ENCODE results near the gene MOV10L1. TPM values are rescaled to one million over a fixed set of nuclear protein-coding genes. Genes with fewer than 3 reads are reported as not detected.
A peak's percentile ranks its signal among the peaks of the same experiment; 100 is the strongest.

Gene MOV10L1
- total and polyA plus RNA-seq, 4 donors = 0.27 to 11.9 (median 0.43) TPM

DNA sequence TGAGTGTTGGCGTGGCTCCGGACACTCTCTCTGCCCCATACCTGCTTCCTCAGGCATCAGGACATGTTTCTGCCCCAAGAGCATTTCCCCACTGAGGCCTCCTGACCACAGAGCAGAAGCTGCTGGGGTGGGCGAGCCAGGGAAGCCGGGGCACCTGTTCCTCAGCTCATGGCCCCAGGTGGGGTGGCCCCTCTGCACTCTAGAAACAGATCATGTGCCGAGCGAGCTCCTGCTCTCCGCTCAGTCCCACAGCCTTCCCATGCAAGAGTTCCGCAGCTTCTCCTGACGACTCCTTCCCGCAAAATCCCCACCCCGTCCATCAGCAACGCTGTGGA, 58.3 kb downstream of the MOV10L1 start:
- WGBS, 2 donors = 63 to 86% methylated on average over 12 of the region's 12 CpGs
- H3K27me3 ChIP-seq (ENCODE audit: control insufficient read depth in 3 of 3, insufficient read depth in 3 of 3, low read length in 2 of 3) = no peaks in the 10 kb centered on the region
- no peaks in the 10 kb centered on the region for H3K36me3 ChIP-seq (ENCODE audit: control insufficient read depth in 4 of 4, insufficient read depth in 4 of 4, low read length in 4 of 4)
- H3K4me1 ChIP-seq (ENCODE audit: control insufficient read depth in 5 of 5, insufficient read depth in 5 of 5, low read length in 5 of 5) = peaks cover 0 to 17% (median 2%) of the 10 kb centered on the region in 5 donors
- no peak for ATAC-seq (ENCODE audit: insufficient read depth, low FRiP score)
- H3K9me3 ChIP-seq (ENCODE audit: control insufficient read depth in 4 of 4, insufficient read depth in 3 of 4, low read length in 3 of 4) = no peaks in the 10 kb centered on the region
- H3K27ac ChIP-seq (ENCODE audit: low read depth in 1 of 2, low read length in 1 of 2) = no peak overlapping the region
- no peak for DNase-seq
- no peak overlapping the region for H3K9ac ChIP-seq (ENCODE audit: insufficient read depth in 1 of 2, low read length in 2 of 2)
- TF ChIP-seq, protein P1, sequence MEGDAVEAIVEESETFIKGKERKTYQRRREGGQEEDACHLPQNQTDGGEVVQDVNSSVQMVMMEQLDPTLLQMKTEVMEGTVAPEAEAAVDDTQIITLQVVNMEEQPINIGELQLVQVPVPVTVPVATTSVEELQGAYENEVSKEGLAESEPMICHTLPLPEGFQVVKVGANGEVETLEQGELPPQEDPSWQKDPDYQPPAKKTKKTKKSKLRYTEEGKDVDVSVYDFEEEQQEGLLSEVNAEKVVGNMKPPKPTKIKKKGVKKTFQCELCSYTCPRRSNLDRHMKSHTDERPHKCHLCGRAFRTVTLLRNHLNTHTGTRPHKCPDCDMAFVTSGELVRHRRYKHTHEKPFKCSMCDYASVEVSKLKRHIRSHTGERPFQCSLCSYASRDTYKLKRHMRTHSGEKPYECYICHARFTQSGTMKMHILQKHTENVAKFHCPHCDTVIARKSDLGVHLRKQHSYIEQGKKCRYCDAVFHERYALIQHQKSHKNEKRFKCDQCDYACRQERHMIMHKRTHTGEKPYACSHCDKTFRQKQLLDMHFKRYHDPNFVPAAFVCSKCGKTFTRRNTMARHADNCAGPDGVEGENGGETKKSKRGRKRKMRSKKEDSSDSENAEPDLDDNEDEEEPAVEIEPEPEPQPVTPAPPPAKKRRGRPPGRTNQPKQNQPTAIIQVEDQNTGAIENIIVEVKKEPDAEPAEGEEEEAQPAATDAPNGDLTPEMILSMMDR (IDR thresholded peaks at IDR 0.05; ENCODE audit: control extremely low read depth, extremely low read depth) = no peak
- H3K4me3 ChIP-seq = no peak overlapping the region

DNA sequence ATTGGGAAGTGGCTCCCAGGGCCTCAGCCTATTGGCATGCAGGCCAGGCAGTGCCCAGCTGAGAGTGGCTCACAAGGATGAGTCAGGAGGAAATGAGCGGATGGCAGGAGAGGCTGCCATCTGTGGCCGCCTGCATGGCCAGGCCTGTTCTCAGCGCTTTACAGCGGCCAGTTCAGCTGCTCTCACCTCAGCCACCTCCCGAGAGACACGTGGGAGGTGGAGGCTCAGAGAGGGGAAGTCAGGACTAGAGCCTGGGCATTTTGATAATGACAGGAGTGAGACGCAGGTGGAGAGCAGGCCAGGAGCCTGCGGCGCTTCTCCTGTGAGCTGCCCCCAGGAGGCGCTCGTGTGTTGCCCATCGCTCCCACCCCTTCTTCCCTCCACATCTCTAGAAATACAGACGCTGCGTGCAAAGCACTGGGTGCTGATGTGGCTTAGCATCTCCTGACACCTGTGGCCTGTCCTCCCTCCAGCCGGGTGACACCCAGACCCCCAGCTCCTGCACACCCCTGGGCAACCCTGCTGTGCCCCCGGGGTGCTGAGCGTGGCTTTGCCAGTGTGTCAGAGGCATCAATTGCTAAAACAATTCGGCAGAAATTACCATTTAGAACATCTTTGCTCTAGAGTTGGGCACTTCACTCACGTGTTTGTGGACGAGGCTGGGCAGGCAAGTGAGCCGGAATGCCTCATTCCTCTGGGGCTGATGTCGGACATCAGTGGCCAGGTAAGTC, 59.4 kb downstream of the MOV10L1 start:
- H3K36me3 ChIP-seq (ENCODE audit: control insufficient read depth in 4 of 4, insufficient read depth in 4 of 4, low read length in 4 of 4) = no peaks in the 10 kb centered on the region
- DNase-seq = peak in 2 of 3 donors; percentile 33 to 40
- WGBS, 2 donors = 27 to 34% methylated on average over 22 of the region's 22 CpGs
- H3K9me3 ChIP-seq (ENCODE audit: control insufficient read depth in 4 of 4, insufficient read depth in 3 of 4, low read length in 3 of 4) = no peaks in the 10 kb centered on the region
- peaks cover 0 to 16% (median 0%) of the 10 kb centered on the region in 5 donors for H3K4me1 ChIP-seq (ENCODE audit: control insufficient read depth in 5 of 5, insufficient read depth in 5 of 5, low read length in 5 of 5)
- H3K27me3 ChIP-seq (ENCODE audit: control insufficient read depth in 3 of 3, insufficient read depth in 3 of 3, low read length in 2 of 3) = no peaks in the 10 kb centered on the region
- no peak overlapping the region for H3K9ac ChIP-seq (ENCODE audit: insufficient read depth in 1 of 2, low read length in 2 of 2)
- peak; percentile 76 for ATAC-seq (ENCODE audit: insufficient read depth, low FRiP score)
- no peak overlapping the region for H3K4me3 ChIP-seq
- TF ChIP-seq, protein P1 (IDR thresholded peaks at IDR 0.05; ENCODE audit: control extremely low read depth, extremely low read depth) = peak; percentile 65
- H3K27ac ChIP-seq (ENCODE audit: low read depth in 1 of 2, low read length in 1 of 2) = no peak overlapping the region

DNA sequence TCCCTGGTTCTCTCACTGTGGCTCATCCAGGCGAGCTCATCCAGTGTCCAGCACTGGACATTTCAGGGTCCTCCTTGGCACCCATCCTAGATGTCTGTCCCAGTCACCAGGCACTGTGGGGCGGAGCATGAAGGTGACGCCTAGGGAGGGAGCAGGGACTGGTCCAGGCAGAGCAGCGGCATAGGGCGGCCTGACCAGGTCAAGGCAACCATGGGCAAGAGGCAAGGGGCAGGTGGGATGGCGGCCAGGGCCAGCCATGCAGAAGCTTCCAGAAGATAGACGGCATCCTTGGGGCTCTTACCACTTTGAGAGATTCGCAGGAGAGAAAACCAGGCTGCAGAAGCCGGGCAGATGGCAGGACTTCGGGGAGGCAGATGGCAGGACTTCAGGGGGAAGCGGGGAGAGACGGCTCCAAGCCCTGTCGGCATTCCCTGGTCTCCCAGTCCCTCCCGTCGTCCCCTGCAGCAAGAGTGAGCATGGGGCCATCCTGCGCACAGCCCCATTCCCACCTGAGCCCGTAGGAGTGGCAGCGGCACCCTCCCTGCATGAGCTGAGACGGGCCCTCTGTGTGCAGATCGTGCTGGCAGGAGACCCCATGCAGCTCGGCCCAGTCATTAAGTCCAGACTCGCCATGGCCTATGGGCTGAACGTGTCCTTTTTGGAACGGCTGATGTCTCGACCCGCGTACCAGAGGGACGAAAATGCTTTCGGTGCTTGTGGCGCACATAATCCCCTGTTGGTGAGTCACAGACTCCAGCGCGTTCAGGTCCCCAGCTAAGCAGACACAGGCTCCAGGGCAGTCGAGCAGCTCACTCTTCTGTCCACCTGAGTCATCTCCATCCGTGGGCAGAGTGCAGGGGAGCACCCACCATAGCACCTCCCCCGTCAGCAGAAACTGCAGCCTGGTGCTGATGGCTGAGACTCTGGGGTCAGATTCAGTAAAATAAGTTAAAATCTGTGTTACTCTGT, 60.6 kb downstream of the MOV10L1 start:
- no peak for DNase-seq
- WGBS, 2 donors = 89 to 93% methylated on average over 35 of the region's 35 CpGs
- H3K9me3 ChIP-seq (ENCODE audit: control insufficient read depth in 4 of 4, insufficient read depth in 3 of 4, low read length in 3 of 4) = no peaks in the 10 kb centered on the region
- no peak for ATAC-seq (ENCODE audit: insufficient read depth, low FRiP score)
- TF ChIP-seq, protein P1 (IDR thresholded peaks at IDR 0.05; ENCODE audit: control extremely low read depth, extremely low read depth) = no peak
- no peak overlapping the region for H3K9ac ChIP-seq (ENCODE audit: insufficient read depth in 1 of 2, low read length in 2 of 2)
- no peaks in the 10 kb centered on the region for H3K27me3 ChIP-seq (ENCODE audit: control insufficient read depth in 3 of 3, insufficient read depth in 3 of 3, low read length in 2 of 3)
- H3K4me1 ChIP-seq (ENCODE audit: control insufficient read depth in 5 of 5, insufficient read depth in 5 of 5, low read length in 5 of 5) = peaks cover 0 to 15% (median 0%) of the 10 kb centered on the region in 5 donors
- H3K4me3 ChIP-seq = no peak overlapping the region
- H3K27ac ChIP-seq (ENCODE audit: low read depth in 1 of 2, low read length in 1 of 2) = no peak overlapping the region
- no peaks in the 10 kb centered on the region for H3K36me3 ChIP-seq (ENCODE audit: control insufficient read depth in 4 of 4, insufficient read depth in 4 of 4, low read length in 4 of 4)
